PC-3 (cell line): ENCODE data around the gene ITPR3.

Source experiments
- EZH2 ChIP-seq: fragments of 300-600 bp; sonication (generic); IDR thresholded peaks from one replicate; pipeline ENCODE4 v1.6.1; 2017; ENCODE audit warnings: antibody characterized with exemption, mild to moderate bottlenecking, low read length; ENCODE audit not compliant: unreplicated experiment
- EZH2phosphoT487 ChIP-seq: fragments of 300-600 bp; sonication (generic); IDR thresholded peaks from 2 replicates; pipeline ENCODE4 v1.6.1; 2018; ENCODE audit warnings: mild to moderate bottlenecking, antibody characterized with exemption, low read length, borderline replicate concordance
- TF ChIP-seq, protein P1 (sequence below): fragments of 300-600 bp; sonication (generic); conservative IDR thresholded peaks from 2 replicates; pipeline ENCODE4 v1.5.1; 2017; ENCODE audit warnings: antibody characterized with exemption, low read depth, mild to moderate bottlenecking, low read length

DNA sequence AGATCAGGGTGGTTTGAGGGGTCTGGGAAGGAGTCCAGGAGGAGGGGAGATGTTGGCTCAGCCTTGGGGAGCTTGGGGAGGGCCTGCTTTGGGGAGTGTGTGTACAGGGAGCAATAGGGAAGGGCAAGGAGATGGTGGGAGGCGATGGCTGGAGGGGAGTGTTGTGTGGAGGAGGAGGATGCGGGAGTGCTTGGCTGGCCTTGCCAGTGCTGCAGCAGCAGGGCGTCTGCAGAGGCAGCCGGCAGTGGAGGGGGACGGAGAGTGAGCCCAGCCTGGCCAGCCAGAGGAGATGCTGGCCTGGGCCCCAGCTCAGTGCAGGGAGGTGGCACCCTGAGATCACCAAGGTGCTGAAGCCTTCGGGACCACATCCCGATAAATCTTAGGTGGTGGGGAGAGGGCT is 121.7 kb downstream of the ITPR3 start:
- TF ChIP-seq, protein P1, sequence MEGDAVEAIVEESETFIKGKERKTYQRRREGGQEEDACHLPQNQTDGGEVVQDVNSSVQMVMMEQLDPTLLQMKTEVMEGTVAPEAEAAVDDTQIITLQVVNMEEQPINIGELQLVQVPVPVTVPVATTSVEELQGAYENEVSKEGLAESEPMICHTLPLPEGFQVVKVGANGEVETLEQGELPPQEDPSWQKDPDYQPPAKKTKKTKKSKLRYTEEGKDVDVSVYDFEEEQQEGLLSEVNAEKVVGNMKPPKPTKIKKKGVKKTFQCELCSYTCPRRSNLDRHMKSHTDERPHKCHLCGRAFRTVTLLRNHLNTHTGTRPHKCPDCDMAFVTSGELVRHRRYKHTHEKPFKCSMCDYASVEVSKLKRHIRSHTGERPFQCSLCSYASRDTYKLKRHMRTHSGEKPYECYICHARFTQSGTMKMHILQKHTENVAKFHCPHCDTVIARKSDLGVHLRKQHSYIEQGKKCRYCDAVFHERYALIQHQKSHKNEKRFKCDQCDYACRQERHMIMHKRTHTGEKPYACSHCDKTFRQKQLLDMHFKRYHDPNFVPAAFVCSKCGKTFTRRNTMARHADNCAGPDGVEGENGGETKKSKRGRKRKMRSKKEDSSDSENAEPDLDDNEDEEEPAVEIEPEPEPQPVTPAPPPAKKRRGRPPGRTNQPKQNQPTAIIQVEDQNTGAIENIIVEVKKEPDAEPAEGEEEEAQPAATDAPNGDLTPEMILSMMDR: no peak
- TF ChIP-seq EZH2 (no peak), EZH2phosphoT487 (no peak)
